ENCODE measurements around the gene RSPH1.

The RSPH1 gene

DNA sequence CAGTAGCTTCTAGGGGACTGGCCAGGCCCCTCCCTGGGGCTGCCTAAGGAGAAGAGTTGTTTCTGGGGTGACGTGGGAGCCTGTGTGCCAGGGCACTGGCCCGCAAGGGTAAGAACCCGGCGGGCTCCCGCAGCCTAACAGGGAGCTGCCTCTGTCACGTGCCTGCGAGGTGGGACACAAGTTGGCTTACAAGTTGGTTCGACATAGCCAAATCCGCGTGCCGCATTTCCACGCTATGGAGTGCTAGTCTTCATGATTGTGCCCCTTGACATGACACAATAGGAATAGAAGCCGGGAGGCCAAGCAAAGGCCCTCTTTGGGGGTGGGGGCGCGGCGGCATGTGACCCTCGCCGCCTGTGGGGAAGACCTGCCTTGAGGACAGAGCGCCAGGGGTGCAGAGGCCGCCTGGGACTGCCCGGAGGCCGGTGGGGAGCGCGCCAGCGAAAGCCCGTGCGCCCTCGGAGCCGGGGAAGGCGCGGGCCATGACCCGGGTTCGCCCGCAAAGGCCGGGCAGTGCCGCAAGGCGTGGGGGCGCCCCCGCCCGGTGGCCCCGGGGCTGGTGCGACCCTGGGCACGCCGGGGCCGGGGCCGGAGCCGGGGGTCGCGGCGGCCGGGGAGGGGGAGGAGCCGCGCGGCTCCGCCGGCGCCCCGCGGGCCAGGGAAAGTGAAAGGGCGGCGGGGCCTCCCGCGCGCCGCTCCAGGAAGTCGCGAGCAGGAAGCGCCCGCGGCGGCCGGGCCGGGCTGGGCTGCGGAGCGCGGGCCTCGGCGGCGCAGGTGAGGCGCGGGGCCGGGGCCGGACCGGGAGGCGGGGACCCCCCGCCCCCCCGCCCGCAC, 17.3 kb upstream of the RSPH1 start, which contains the start of gene SLC37A1:
Gene SLC37A1, plus strand, starts transcription at position 702 of the 834 bp plus-strand sequence. CDS start 4,603 bp downstream, outside the sequence.
- no peak for DNase-seq (ENCODE audit: low spot score)

DNA sequence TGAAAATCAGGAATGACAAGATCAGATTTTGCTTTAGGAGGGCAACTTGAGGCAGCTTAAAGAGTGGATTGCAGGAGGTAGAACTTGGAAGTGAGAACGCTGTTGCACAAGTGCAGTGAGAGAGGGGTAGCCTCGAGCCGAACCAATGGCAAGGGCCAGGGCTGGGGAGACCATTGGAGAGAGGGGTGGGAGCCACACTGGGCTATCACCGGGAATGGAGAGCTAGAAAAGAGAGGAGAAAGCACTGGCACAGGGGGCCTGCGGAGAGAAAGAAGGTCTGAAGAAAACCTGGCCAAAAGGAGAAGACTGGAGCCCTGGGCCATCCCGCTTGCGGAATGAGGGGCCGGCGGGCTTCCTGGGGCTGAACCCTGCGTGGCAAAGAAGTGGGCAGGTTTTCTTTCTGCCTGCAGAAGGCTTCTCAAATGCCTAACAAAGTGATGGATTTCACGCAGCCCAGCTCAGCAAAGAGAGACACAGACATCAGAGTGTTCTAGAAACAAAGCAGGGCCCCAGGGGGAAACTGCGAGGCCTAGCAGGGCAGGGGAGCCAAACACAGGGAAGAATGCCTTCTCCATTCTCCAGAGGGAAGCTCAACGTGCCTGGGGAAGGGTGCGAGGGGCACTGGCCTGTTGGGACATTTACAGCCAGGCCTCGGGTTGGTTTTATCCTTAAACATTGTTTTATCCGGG, 16.5 kb upstream of the RSPH1 start:
- DNase-seq (ENCODE audit: low spot score), result no peak

DNA sequence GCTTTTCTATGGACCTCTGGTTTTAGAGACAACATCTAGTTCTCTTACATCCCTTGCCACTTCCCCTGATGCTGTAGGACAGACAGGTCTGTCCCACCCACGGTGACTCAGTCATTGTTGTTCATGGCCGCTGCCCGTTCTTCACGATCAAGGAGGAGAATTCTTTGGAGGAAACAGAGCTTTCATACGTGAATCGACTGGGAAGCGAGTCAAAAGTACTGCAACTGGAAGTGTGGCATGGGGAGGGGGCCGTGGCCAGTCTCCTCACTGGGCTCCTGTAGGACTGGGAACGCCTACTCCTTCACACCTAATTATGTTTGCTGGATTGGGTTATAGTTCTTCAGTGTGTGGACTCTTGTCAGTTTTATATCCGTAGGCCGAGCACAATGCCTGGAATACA, 13.2 kb upstream of the RSPH1 start:
- no peak for DNase-seq (ENCODE audit: low spot score)

- DNase-seq (ENCODE audit: low spot score), result no peak
These were observed 12.3 kb upstream of the RSPH1 start for GRCh38 chr21:42508371-42508770.

DNA sequence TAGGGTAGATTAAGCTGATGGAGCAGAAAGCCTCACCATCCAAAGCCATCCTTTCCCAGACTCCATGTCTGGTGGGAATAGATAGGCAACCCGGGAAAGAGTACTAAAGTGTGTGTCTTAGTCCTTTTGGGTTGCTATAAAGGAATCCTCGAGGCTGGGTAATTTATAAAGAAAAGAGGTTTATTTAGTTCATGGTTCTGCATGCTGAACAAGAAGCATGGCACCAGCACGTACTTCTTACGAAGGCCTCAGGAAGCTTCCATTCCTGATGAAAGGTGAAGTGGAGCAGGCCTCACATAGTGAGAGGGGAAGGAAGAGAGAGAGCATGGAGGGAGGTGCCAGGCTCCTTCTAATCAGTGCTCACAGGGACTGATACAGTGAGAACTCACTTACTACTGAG, 11.4 kb upstream of the RSPH1 start:
- no peak for DNase-seq (ENCODE audit: low spot score)

- no peak for DNase-seq (ENCODE audit: low spot score)
These were observed 9.2 kb upstream of the RSPH1 start for GRCh38 chr21:42505090-42505726.

- DNase-seq (ENCODE audit: low spot score), result no peak
These were observed 7.7 kb upstream of the RSPH1 start for GRCh38 chr21:42503711-42504110.

GRCh38 chr21:42500736-42501135, 4.7 kb upstream of the RSPH1 start:
- DNase-seq (ENCODE audit: low spot score), result no peak

GRCh38 chr21:42500225-42500624, 4.2 kb upstream of the RSPH1 start:
- DNase-seq (ENCODE audit: low spot score), result no peak

DNA sequence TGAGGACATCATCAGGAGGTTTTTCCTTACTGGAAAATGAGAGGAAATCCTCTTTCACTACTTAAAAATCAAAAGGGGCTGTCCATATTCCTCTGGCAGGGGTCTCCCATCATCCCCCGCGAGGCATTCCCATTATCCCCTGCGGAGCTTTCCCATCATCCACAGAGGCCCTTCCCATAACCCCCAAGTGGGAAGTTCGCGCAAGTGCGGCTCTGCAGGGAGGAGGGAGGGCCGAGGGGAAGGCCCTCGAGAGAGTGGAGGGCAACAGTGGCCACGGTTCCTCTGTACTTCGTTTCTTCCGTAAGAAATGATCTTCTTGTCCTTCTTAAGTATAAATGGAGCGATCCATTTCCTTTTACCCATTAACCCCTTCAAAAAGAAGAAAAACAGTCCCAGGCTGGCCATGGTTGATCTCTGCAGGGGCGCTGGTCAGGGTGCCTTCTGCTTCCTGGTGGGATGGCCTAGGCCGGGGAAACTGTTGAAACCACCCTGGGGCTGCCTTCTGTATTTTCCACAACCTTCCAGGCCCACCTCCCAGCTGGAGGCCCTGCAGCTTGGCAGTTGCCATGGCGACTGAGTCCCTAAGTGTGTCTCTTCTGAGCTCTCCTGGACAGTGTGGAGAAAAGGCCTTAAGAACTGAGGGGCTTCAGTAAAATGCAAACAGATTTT, 3.6 kb upstream of the RSPH1 start:
- DNase-seq (ENCODE audit: low spot score), result no peak

DNA sequence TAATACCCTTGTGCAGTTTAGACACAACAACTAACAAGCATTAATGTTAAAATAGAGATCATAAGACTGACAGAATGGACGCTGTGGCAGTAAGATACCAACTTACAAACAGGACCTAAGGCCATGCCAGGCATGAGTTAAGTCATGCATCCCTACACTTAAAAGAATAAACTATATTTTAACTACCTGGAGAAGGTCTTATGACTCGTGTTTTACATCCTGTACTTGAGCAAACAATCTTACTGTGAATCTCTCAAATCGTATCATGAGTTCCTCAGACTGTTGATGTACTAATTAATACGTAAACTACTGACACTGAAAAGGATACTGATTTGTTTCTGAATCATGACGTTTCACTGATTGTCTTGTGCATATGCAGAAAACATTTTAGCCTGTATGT, 2.0 kb upstream of the RSPH1 start:
- DNase-seq (ENCODE audit: low spot score), result no peak

DNA sequence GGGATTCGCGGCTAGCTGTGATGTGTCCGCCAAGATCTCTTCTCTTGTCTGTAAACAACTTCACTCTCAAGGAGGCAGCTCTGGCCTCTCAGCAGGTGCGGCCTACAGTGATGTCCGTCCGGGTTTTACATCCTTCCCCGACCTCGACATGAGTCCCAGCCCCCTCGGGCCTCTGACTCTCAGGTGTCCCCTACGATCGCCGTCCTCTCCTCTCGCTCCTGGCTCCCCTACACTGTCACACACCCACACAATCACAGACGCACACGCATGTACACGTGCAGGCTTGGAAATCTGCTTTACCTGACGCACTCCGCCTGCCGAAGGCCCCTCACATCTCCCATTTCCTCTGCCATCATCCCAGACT, 797 bp upstream of the RSPH1 start:
- no peak for DNase-seq (ENCODE audit: low spot score)

DNA sequence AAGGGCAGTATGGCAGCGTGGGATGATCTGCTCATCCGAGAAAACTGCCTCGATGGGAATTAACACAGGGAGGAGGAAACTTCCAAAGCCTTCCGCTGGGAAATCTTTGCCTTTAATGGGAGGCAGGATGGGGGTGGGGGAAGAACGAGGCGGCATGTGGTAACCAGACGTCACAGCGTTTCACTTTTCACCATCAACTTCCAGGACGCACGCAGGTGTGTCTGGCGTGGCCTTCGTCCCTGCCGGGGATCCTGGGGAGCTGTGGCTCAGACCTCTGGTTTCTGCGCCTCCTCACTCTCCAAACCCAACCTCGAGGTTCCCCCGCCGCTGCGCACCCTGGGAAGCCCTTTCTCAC, 282 bp downstream of the RSPH1 start:
- no peak for DNase-seq (ENCODE audit: low spot score)

DNA sequence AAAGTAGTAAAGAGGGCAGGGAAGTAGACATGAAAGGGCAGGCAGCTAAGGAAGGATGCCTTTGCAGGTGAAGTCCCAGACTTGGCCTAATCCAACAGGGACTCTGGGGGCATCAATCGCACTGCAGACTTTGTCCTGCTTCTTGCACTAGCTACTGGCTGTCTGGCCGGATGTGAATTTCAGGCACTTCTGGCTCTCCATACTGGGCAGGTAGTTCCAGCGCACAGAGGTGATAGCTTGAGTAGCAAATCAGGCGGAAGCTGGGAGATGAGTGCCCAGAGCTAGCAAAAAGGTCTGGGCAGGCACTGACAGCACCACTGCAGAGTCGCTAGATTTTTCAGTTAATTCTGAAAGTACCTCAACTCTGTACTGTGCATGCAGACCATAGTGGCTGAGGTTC, 997 bp downstream of the RSPH1 start:
- no peak for DNase-seq (ENCODE audit: low spot score)

DNA sequence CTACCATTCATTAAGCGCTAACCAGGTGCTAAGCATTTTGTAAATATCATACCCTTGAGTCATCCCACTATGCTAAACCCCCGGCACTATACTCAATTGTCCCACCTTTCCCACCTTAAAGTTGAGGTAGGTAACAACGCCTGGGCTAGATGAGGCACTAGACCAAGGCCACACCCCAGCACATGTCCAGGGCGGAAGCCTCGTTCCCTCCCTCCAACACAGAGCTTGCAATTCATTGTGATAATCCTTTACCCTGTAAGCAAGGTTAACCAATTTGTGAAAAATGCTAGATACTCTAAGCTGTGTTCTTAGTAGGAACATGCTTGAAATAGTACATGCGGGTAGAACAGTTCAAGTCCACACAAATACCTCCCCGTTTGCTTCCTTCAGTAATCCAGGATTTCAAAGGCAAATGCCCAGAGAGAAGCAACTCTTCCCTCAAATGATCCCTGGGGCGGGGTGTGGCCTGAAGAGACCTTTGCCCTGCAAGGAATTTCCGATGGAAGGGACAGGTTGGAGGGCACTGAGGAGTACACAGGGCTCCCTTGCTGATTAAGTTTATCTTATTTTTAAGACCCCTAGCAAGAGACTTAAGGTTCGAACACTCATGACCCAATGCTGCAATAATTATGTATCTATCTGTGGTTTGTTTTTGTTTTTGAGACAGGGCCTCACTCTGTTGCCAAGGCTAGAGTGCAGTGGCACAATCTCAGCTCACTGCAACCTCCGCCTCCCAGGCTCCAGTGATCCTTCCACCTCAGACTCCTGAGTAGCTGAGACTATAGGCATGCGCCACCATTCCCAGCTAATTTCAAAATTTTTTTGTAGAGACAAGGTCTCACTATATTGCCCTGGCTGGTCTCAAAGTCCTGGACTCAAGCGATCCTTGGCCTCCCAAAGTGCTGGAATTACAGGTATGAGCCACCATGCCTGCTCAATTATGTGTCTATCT, 2.6 kb downstream of the RSPH1 start:
- DNase-seq (ENCODE audit: low spot score), result no peak

GRCh38 chr21:42492201-42492600, 3.8 kb downstream of the RSPH1 start:
- no peak for DNase-seq (ENCODE audit: low spot score)

DNA sequence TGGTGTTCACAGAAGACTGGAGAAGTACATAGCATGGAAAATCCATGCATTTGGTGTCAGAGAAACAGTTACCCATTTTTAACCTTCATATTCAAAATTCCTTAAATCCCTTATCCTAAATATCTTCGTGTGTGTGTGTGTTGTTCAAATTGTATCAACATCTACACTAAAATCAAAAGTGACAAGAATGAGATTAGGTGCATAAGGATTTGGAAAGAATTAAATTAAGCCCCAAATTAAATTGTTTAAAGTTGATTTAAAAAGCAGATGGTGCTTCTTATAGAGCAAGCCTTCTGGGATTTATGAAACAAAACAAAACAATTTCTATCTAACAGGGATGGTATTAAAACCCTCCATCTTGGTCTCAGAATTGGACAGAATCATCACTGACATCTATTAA, 4.7 kb downstream of the RSPH1 start:
- no peak for DNase-seq (ENCODE audit: low spot score)

DNA sequence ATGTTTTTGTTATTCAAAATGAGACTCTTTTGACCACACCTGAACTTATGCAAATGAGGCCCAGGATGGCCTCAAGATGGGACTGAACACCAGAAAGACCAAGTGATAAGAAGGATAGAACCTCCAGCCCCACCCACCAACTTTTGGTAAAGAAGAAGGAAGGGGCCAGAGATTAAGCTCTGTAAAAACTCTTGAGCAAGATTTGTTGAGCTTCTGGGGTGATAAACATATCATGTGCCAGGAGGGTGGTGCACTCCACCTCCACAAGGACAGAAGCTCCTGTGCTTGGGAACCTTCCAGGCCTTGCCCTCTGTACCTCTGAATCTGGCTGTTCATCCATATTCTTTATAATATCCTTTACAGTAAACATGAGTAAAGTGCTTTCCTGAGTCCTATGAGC, 5.3 kb downstream of the RSPH1 start:
- DNase-seq (ENCODE audit: low spot score), result no peak

DNA sequence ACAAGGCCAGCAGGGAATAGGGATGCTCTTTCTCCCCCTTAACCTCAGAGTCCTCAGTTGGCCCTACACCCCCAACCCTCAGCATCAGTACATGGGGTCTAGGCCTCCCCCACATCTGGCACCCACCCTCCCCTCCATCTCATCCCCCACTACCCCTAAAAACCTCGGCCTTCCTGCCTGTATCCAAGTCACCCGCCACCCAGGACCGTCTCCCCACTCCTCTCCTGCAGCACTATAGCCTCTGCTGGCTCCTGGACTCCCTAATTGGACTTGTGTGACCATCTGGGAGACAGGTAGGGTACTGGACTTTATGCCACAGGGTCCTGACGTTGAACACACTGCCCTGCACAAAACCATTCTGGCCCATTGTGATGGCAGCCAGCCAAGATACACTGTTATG, 6.0 kb downstream of the RSPH1 start:
- DNase-seq (ENCODE audit: low spot score), result no peak

DNA sequence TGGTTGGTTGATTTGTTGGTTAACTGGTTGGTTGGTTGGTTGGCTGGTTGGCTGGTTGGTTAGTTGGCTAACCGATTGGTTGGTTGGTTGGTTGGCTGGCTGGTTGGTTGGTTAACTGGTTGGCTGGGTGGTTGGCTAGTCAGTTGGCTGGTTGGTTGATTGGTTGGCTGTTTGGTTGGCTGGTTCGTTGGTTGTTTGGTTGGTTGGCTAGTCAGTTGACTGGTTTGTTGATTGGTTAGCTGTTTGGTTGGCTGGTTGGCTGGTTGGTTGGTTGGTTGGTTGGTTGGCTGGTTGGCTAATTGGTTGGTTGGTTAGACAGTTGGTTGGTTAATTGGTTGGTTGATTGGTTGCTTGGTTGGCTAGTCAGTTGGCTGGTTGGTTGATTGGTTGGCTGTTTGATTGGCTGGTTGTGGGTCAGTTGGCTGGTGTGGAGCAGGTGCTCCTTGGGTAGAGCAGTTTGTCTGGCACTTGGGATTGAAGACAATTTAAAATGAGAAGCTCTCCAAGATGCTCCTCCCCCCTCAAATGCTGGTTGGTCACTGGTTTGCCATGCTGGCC, 6.9 kb downstream of the RSPH1 start:
- no peak for DNase-seq (ENCODE audit: low spot score)

- DNase-seq (ENCODE audit: low spot score), result no peak
These were observed 9.5 kb downstream of the RSPH1 start for GRCh38 chr21:42486531-42486930.

All from hematopoietic multipotent progenitor cell treated with erythropoietin and hydrocortisone succinate and interleukin-3 and kit ligand, for 15 days (in vitro differentiated cells).